Stimulated activated naive CD8-positive, alpha-beta T cell treated with anti-CD3 and anti-CD28 coated beads, Interleukin-15, Interleukin-2, amounts not matched to agents 100 U/mL and 50 U/mL, for 24 hours (primary cell): ENCODE measurements around the gene VAT1L.
"Not testable (repeated sequence)": the region's sequence is repeated elsewhere in the genome, so short reads cannot be mapped to it uniquely, and the experiment has no call there.

Source experiments
- ATAC-seq: fragments of 150-1000 bp; cut with Tn5 transposase; one replicate; pipeline ENCODE4 v1.10.0; 2021
- DNase-seq: peaks from one replicate; pipeline ENCODE4 v3.0.0; 2021

VAT1L gene

DNA sequence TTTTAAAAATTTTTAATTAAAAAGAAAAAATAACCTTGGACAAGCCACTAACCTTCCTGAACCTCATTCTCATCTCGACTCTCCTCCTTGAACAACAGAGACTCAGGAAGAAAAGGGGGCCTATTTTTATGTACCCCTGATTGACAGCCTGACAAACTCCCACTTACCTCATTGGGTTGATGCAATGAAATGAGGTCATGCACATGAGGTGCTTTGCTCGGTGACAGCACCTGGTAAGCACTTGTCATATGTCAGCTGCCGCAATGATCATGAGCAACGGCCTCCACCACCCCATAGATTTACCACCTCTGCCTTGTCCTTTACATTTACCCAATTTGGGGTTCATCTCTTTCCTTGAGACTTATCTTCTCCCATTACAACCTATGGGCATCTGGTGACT, 167.9 kb downstream of the VAT1L start:
- no peak for ATAC-seq
- DNase-seq: no peak

DNA sequence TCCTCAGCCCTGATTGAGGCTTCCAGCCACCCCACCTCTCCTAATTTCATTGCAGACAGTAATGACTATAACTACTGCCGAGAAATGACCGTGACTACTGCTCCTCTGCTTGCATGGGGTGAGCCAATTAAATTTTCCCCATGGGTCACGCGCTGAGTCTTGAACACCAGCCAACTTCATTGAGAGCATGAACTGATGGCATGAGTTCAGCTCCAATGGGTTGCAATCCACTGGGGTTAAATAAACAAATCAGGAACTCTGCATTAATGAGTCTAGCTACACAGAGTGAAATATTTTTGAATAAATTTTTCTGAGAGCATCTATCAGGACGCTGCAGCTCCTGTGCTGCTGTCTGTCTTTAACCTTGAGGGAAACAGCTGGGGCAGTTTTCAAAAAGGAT, 172.4 kb downstream of the VAT1L start:
- ATAC-seq (no peak), DNase-seq (no peak)

DNA sequence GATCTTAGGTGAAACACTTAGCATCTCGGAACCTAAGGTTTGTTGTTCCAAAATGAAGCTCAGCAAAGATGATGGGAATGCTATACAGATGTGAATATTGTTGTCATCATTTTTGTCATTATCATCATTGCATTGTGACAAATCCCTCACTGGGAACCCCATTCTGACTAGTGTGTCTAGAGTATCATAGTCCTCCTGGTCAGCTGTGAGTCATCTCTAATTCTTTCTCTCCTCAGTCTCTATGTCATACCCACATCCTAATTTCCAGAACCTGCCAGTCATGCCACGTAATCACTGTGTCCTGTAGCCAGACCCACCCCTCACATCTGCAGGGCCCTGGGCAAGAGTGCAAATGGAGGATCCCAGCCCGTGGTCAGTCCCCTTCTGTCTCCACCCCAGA, 173.4 kb downstream of the VAT1L start:
- ATAC-seq: no peak
- no peak for DNase-seq

DNA sequence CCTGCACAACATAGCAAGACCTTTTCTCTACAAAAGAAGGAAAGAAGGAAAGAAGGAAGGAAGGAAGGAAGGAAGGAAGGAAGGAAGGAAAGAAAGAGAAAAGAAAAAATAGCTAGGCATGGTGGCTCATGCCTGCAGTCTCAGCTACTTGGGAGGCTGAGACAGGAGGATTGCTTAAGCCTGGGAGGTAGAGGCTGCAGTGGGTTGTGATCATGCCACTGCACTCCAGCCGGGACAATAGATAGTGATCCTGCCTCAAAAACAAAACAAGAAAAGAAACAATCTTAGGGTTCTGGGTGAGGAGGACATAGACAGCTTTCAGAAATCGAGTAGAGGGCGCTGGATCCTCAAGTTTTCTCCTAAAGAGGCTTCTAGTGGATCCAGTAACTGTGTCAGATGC, 174.3 kb downstream of the VAT1L start:
- no peak for ATAC-seq

DNA sequence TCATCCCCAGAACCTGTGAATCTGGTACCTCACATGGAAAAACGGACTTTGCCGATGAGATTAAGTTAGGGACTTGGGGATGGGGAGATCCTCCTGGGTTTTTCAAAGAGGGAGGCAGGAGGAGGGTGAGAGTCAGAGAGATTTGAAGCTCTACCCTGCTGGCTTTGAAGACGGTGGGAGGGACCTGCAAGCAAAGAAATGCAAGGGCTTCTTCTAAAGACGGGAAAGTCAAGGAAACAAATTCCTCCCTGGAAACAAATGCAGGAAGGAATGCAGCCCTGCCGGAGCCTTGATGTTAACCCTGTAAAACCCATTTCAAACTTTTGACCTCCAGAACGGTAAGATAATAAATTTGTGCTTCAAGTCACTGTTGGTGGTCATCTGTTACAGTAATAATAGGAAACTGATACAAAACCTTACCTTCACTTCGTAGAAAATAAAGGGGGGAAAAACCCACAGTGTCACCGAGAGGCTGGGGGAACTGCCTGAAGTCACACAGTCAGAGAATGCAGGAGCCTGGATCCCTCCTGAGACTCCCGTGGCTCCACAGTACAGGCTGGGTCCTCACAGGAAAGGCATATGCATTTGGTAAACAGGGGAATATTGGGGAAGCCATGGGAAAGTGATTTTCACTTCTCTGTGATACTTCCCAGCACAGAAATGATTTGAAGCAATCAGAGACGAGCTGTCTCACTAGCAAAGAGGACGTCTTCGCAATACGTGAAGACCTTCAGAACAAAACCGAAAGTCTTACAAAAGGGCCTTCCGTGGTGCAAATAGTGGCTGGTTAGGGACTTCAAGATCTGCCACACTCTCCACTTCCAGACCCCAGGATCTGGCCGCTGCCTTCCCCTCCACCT, 175.1 kb downstream of the VAT1L start:
- ATAC-seq (no peak), DNase-seq (no peak)

More for the DNA sequence above, 174.3 kb downstream of the VAT1L start:
- DNase-seq: no peak

DNA sequence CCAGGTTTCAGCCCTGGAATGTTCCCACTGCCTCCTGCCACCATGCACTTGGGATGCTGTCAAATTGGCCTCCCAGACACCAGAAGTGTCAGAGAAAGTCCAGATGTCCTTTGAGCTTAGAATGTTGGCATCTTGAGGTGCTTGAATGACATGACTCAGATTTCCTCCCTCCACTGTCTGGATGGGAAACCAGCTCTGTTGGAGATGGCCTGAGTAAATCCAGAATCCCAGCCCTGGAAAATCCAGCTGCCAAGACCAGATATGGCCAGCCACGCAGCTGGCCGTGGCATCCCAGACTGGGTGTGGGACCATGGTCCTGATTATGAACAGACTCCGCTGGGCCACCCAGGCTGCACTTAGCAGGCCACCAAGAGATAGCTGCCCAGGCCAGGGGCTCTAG, 177.0 kb downstream of the VAT1L start:
- no peak for ATAC-seq

DNA sequence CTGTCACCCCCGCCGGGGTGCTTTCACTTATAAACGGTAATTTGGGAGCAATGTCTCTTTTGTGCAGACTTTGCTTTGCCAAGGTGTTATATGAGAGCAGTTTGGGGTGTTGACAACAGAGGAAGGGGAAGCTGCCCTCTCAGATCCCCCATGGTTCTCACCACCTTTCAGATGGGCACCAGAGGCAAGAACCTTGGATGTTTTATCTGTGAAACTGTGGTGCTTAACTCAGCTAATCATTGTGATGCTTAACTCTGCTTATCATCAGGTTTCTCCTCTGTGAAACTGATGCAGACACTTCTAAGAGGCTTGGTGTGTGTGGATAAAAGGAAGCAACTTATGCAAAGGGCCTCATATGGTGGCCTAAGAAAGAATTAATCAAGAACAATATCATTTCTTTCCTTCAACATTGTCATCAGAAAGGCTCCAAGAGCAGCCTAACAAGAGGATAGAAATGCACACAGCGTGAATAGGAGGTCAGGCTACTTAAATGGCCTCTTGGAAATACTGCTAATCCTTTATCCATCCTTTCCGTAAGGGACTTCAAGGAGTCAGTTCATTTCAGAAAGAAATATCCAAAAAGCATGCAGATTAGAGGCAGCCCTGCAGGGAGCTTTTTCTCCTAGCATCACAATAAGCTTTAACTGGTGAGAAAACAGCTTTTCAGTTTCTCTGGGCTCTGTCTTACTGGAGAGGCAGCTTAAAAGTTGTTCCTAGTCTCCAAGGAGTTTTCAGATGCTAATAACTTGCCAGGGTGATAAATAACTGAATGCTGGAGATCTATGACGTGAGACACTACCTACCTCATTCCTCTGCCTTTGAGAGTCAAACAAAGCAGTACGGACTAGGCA, 178.9 kb downstream of the VAT1L start:
- no peak for DNase-seq
- ATAC-seq: no peak

More for the DNA sequence above, 177.0 kb downstream of the VAT1L start:
- DNase-seq: no peak

DNA sequence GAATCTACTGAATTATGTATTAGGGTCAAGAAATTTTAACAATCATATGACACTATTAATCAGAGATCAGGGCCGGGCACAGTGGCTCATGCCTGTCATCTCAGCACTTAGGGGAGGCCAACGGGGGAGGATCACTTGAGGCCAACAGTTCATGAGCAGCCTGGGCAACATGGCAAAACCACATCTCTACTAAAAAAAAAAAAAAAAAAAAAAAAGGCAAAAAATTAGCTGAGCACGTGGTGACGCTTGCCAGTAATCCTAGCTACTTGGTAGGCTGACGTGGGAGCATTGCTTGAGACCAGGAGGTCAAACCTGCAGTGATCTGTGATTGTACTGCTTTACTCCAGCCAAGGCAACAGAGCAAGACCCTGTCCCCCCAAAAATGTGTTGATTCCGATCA, 181.5 kb downstream of the VAT1L start:
- DNase-seq (no peak), ATAC-seq (no peak)

DNA sequence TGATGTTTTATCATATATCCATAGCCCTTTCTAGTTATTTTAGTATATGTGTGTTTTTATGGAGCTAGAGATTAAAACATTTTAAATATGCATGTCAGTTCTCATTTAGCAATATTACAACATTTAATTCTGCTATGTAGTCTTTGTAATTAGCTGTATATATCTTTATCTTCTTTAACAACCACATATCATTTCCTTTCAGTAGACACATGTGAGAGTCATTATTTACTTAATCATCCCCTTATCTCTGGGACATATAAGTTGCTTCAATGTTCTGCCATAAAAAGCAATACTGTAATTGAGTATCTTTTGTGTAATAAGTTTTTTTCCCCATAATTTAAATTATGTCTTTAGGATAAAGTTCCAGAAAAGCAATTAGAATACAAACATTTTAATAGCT, 182.0 kb downstream of the VAT1L start:
- no peak for ATAC-seq
- DNase-seq: no peak

DNA sequence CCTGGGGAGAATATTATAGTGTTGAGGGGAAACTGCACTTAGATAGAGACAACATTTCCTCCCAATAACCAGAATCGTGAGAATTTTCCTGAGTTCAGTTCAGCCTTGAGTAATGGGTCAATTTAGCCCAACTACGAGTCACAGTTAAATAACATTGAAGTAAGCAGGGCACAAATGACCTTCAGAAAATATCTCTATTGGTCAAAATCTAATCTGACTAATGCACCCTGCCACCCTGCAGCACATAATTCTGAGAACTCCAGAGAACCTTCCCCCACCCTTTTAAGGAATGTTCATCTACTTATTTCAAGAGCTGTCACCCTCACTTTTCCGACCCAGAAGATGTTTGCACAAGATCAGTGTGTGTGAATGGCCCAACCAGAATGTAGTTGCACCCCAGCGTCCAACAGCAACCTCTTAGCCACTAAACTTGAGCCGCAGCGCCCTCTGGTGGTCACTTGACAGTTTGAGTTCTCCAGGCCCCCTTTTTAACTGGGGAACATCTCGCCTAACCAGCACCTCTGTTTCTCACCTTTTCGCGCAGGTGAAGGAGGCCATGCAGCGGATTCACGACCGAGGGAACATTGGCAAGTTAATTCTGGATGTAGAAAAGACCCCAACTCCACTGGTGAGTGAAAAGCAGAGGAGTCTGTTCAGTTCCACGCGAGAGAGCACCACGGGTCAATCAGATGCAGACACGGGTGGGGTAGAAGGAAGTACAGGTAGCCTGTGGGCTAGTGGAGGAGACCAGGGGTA, 183.1 kb downstream of the VAT1L start:
- DNase-seq: peak; percentile 77
- peak; percentile 73 for ATAC-seq

DNA sequence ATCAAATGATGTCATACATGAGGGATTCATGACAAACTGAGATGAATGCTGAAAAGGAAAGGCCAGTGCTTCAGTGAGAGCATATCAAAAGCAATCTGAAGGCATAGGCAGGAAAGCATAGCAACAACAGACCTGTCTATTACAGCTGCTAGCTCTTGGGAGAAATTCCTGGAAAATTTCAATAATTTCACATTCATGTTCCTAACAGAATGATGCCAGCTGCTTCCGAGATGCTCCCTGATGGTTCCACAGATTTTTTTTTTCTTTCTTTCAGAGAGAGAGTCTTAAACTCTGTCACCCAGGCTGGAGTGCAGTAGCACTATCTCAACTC, 183.7 kb downstream of the VAT1L start:
- ATAC-seq (no peak), DNase-seq (no peak)

DNA sequence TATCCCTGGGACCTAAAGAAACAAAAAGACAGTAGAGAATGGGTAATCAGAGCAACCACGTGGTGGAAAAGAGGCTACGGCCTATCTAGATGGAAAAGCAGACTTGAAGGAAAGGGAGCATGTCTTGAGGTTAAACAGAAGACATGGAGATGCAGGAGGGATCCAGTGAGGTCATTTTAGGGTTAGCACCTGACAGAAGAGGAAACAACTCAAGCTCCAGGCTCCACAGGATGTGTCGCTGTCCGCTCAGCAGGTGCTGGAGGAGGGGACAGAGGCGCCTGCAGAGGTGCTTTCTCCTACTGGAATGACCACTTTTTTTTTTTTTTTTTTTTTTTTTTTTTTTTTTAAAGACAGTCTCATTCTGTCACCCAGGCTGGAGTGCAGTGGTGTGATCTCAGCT, 186.5 kb downstream of the VAT1L start:
- no peak for DNase-seq
- ATAC-seq: no peak

DNA sequence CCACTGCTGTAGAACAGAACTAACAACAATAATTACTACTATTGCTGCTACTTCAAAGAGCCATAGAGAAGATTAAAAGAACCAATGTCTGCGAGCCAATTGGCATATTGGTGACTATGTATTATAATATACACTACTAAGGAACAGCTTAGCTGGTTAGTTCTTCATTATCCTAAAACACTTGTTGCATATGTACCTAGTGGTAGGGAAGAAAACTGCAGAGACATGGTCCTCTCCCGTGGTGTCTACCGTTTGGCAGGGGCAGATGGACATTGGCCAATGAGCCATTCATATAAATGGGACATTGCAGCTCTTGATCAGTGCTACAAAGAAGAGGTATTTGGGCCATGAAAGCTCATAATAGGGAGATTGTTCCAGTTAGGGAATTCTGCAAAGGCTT, 187.6 kb downstream of the VAT1L start:
- DNase-seq: no peak
- no peak for ATAC-seq

DNA sequence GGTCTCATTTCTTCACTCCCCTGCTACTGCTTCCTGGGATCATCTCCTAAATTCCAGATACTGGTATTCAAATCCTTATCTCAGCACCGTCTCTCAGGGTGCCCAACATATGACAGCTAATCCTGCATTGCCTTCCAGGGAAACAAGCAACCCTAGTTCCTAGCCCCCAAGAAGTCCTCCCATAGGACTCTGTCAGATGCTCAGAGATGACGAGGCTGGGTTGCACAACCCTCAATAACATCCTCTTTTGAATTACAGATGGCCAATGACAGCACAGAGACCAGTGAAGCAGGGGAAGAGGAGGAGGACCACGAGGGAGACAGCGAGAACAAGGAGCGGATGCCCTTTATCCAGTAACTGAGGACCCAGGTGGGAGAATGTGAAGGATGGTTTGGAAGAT, 189.0 kb downstream of the VAT1L start:
- ATAC-seq: no peak
- no peak for DNase-seq

DNA sequence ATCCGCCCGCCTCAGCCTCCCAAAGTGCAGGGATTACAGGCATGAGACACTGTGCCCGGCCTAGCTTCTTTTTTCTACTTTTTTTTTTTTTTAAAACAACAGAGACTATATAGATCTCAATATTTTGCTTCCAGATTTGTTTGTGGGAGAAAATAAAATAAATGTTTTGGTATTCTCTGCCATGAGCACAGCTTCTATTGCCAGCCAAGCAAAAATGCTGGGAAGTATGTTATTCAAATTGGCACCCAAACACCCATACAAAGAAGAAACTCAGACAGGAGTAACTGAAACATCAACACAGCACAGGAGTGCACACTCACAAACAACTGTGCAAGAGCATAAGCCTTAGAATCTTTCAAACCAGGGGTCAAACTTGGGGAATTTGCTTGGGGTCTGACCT, 196.7 kb downstream of the VAT1L start:
- ATAC-seq (no peak), DNase-seq (no peak)

DNA sequence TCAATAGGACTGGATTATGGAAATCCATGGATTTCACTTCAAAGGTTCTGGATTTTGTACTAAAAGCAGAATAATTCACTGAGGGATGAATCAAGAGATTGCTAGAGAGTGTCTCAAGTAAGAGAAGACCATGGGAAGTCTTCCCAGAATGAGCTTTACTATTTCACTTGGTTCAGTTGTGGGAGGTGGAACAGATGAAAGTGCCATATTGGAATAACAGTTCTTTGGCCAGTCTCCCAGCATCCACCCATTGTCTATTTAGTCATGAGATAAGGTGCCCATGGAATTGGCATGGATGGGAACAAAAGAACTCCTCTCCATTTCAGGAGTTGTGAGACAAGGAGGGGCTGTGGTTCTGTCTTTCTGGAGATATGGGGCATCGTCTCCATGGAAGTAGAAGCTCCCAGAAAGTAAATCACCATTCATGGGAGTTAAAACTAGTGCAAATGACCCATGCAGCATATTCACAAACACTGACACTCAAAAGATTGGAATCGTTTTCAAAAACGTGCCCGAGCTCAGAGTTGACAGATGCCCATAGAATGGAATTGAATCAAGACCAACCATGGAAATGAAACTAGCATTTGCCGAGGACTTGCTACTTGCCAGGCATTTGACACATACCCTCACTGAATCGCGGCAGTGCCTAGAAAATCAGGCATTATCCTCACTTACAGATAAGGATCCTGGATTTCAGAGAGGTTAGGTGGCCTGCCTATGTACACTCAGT, 197.8 kb downstream of the VAT1L start:
- ATAC-seq: no peak
- DNase-seq: no peak

DNA sequence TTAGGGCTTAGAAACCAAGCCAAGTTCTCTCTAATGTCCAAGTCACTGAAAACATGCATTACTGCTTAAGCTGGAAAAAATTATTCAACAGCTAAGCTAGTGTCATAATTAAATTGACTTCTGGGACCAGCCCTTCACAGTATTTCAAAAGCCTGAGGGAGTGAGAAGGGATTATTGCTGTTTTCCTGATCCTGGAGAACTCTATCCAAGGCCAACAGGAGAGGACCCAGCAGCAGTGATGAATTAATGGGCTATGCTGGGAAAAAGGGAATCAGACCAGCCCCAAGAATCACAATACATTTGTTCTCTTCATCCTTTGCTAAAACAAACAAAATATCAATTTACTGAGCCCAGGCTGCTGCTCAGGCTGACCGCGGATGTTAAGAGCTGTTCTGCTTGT, 199.4 kb downstream of the VAT1L start:
- DNase-seq (no peak), ATAC-seq (no peak)

DNA sequence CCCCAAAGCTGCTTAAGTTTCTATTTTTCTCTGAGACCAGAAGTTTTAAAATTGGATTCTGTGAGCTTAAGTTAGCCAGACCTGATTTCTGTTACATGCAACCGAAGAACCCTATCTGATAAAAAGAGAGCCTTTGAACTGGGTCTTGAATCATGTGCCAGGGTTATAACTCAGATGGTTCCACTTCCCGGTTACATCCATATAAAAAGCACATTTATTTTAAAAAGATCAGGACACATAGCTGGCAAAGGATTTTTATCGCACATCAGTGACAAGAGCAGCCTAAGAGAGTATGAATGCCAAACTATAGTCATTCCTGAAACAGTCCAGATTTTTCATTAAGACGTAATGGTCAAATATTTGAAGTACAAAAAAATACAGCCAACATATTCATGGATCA, 201.5 kb downstream of the VAT1L start:
- ATAC-seq (no peak), DNase-seq (no peak)

DNA sequence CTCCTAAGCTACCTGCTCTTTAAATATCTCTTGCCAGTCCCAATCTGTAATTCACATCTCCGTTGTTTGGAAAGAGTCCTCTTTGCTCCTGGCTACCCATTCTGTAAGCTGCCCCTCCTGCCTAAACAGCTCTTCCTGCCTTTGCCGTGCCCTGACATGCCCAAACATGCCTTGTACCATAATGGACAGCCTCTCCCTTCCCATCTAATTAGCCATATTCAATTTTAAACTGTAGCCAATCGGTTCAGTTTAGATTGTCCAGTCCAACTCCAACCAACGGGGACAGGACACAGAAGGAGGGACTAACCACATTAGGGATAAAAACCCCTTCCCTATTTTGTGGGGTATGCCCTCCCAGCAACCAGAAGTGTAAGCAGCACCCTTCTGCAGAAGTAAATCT, 203.3 kb downstream of the VAT1L start:
- ATAC-seq: no peak

DNA sequence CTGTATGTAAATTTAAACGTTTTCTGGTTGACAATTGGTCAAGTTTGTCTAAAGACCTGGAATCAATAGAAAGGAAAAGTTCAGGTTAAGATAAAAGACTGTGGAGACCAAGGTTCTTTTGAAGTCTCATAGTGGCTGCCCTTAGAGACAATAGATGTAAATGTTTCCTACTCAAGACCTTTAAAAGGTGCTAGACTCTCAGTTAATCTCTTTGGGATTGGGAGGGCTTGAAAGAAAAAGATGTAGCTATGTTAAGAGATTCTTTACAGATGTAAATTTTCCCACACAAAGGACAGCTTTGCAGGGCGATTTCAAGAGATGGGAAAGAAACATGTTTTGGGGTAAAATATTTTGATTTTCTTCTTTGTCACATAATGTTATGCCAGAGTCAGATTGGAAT, 204.0 kb downstream of the VAT1L start:
- ATAC-seq: not testable (repeated sequence)

More for the DNA sequence above, 203.3 kb downstream of the VAT1L start:
- DNase-seq: no peak

DNA sequence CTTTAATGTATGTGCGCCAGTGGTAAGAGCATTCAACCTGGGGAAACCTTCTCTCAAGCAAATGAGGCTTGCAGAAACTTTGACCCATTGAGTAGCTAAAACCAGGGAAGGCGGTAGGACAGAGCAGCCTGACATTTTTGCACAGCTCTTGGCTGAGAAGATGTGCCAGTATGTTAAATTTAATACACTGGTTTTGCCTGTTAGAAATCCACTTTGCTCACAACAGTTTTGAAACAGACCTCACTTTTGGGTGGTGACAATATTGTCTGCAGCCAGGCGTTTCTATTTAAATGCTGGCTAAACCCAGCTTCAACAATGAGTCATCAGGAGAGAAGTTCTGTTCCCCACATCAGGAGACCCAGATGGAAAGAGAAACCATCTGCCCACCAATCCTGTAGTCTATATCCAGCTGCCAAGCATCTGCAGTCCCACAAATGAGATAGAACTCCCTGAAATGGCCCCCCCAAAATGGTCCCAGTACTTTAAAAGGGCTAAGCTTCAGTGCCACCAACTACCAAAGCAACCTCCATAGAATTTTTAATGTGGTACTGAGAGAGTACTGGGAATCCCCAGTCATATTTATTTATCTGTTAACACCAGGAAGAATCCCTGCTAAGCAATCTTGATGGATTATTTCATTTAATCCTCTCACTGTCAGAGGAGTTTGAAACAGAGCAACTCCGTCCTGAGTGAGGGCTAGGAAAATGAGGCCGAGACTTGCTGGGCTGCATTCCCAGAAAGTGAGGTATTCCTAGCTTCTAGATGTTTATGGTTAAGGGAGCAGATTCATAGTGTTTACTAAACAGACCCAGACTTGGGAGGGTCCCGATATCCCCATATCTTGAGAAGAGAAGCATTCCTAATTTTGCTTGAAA, 205.0 kb downstream of the VAT1L start:
- ATAC-seq (no peak), DNase-seq (no peak)

More for the DNA sequence above, 204.0 kb downstream of the VAT1L start:
- DNase-seq: not testable (repeated sequence)
